ENCODE data around the gene SELENOI.
"Not testable (repeated sequence)": the region's sequence is repeated elsewhere in the genome, so short reads cannot be mapped to it uniquely, and the experiment has no call there.

The SELENOI gene

GRCh38 chr2:26345545-26346453 is at the start of gene SELENOI:
TSS of gene SELENOI (plus strand) at chr2:26346143. CDS start at chr2:26346233, 90 bp downstream.
- peak; percentile 96 for FAIRE-seq

GRCh38 chr2:26297061-26297460 is 48.9 kb upstream of the SELENOI start:
- FAIRE-seq = no peak

- FAIRE-seq = no peak
Measured at GRCh38 chr2:26298286-26298637, 47.7 kb upstream of the SELENOI start.

- FAIRE-seq = no peak
Measured at GRCh38 chr2:26298638-26299393, 47.1 kb upstream of the SELENOI start.

GRCh38 chr2:26299471-26300101 is 46.4 kb upstream of the SELENOI start:
- no peak for FAIRE-seq

- FAIRE-seq = no peak
Measured at GRCh38 chr2:26300234-26300925, 45.6 kb upstream of the SELENOI start.

GRCh38 chr2:26302846-26303245 is 43.1 kb upstream of the SELENOI start:
- FAIRE-seq = no peak

- not testable (repeated sequence) for FAIRE-seq
Measured at GRCh38 chr2:26305094-26305493, 40.8 kb upstream of the SELENOI start.

- no peak for FAIRE-seq
Measured at GRCh38 chr2:26305540-26305939, 40.4 kb upstream of the SELENOI start.

GRCh38 chr2:26309921-26310320 is 36.0 kb upstream of the SELENOI start:
- FAIRE-seq = no peak

GRCh38 chr2:26312471-26312870 is 33.5 kb upstream of the SELENOI start:
- FAIRE-seq = no peak

GRCh38 chr2:26313446-26313845 is 32.5 kb upstream of the SELENOI start:
- no peak for FAIRE-seq

GRCh38 chr2:26314243-26314642 is 31.7 kb upstream of the SELENOI start:
- no peak for FAIRE-seq

GRCh38 chr2:26316041-26316440 is 29.9 kb upstream of the SELENOI start:
- FAIRE-seq = no peak

- no peak for FAIRE-seq
Measured at GRCh38 chr2:26316845-26317244, 29.1 kb upstream of the SELENOI start.

- no peak for FAIRE-seq
Measured at GRCh38 chr2:26317377-26318105, 28.4 kb upstream of the SELENOI start.

GRCh38 chr2:26318950-26319349 is 27.0 kb upstream of the SELENOI start:
- FAIRE-seq = no peak

- FAIRE-seq = not testable (repeated sequence)
Measured at GRCh38 chr2:26324479-26324878, 21.5 kb upstream of the SELENOI start.

- FAIRE-seq = no peak
Measured at GRCh38 chr2:26324903-26325302, 21.0 kb upstream of the SELENOI start.

- no peak for FAIRE-seq
Measured at GRCh38 chr2:26325851-26326250, 20.1 kb upstream of the SELENOI start.

- FAIRE-seq = no peak
Measured at GRCh38 chr2:26326514-26326913, 19.4 kb upstream of the SELENOI start.

All from TTC549 (cell line).